Vagina (tissue), 2 donors: ENCODE measurements around the gene PTPRN2. TPM values are rescaled to one million over a fixed set of nuclear protein-coding genes. Genes with fewer than 3 reads are reported as not detected.

Source experiments
- DNase-seq, 2 donors: peaks; one replicate each; pipeline ENCODE4 v3.0.0-alpha.2; 2017; ENCODE audit errors: extremely low spot score in 2 of 2
- H3K27ac ChIP-seq: fragments of 200-600 bp; sonication (generic); one replicate; pipeline ENCODE4 v1.5.1; 2019
- H3K27me3 ChIP-seq: fragments of 200-600 bp; sonication (generic); one replicate; pipeline ENCODE4 v1.5.1; 2019
- H3K36me3 ChIP-seq, 2 donors: fragments of 200-600 bp; sonication (generic); one replicate each; pipeline ENCODE4 v1.5.1; 2017 to 2019
- H3K4me1 ChIP-seq: fragments of 200-600 bp; sonication (generic); one replicate; pipeline ENCODE4 v1.5.1; 2019
- H3K4me3 ChIP-seq, 2 donors: fragments of 200-600 bp; sonication (generic); 1 replicate in 1 of 2; 2 replicates in 1 of 2; pipeline ENCODE4 v1.5.1; 2016 to 2019
- H3K9me3 ChIP-seq: fragments of 200-600 bp; sonication (generic); one replicate; pipeline ENCODE4 v1.5.1; 2019
- CTCF ChIP-seq, 3 experiments: fragments of 450-650 bp in 2 of 3; fragments of 200-600 bp in 1 of 3; sonication (generic) in 1 of 3; IDR thresholded peaks; one replicate each; pipeline ENCODE4 v1.5.1; 2017 to 2019; ENCODE audit warnings: antibody characterized with exemption in 3 of 3, mild to moderate bottlenecking in 2 of 3, moderate library complexity in 2 of 3
- POLR2A ChIP-seq, 2 donors: fragments of 450-650 bp; IDR thresholded peaks; one replicate each; pipeline ENCODE4 v1.6.1; 2017; ENCODE audit warnings: antibody characterized with exemption in 2 of 2, mild to moderate bottlenecking in 2 of 2, moderate library complexity in 2 of 2
- POLR2AphosphoS5 ChIP-seq, 2 donors: sonication (generic); formaldehyde crosslinking; IDR thresholded peaks; one replicate each; pipeline ENCODE4 v1.9.0; 2017; ENCODE audit warnings: antibody characterized with exemption in 2 of 2, mild to moderate bottlenecking in 2 of 2, low read depth in 1 of 2; ENCODE audit not compliant: insufficient read depth in 1 of 2
- intact Hi-C: fragments of 100-400 bp; cut with DNase I; formaldehyde crosslinking; loops from one replicate; pipeline ENCODE4 v1.15.1; 2023
- total RNA-seq: library from RNA; depleted of rRNA; stranded (reverse); fragments of >200 nt; gene quantifications from one replicate; pipeline ENCODE4 v1.2.3, GENCODE V29; 2016

Gene PTPRN2
- total RNA-seq, 1 donor from 2014 or later = 7.4 TPM

GRCh38 chr7:157803906-157804305, 783.7 kb downstream of the PTPRN2 start:
- DNase-seq = no peak
- TF ChIP-seq POLR2AphosphoS5 (IDR thresholded peaks at IDR 0.05; ENCODE audit: insufficient read depth in 1 of 2, low read depth in 1 of 2) = no peak
- TF ChIP-seq CTCF (IDR thresholded peaks at IDR 0.05) = no peak
- TF ChIP-seq POLR2A (IDR thresholded peaks at IDR 0.05) = no peak
- Histone ChIP-seq H3K36me3 (no peaks in the 10 kb centered on the region), H3K4me1 (no peaks in the 10 kb centered on the region), H3K27ac (no peak overlapping the region), H3K27me3 (no peaks in the 10 kb centered on the region), H3K9me3 (no peaks in the 10 kb centered on the region), H3K4me3 (no peak overlapping the region)
- intact Hi-C loops = no loop called here

- Histone ChIP-seq H3K9me3 (no peaks in the 10 kb centered on the region), H3K27me3 (no peaks in the 10 kb centered on the region), H3K4me3 (no peak overlapping the region), H3K36me3 (no peaks in the 10 kb centered on the region), H3K4me1 (no peaks in the 10 kb centered on the region), H3K27ac (no peak overlapping the region)
- DNase-seq = no peak
- TF ChIP-seq POLR2AphosphoS5 (IDR thresholded peaks at IDR 0.05; ENCODE audit: insufficient read depth in 1 of 2, low read depth in 1 of 2) = no peak
- no peak for TF ChIP-seq POLR2A (IDR thresholded peaks at IDR 0.05)
- no peak for TF ChIP-seq CTCF (IDR thresholded peaks at IDR 0.05)
- intact Hi-C loops = no loop called here
These were observed 785.5 kb downstream of the PTPRN2 start for GRCh38 chr7:157801971-157802675.

DNA sequence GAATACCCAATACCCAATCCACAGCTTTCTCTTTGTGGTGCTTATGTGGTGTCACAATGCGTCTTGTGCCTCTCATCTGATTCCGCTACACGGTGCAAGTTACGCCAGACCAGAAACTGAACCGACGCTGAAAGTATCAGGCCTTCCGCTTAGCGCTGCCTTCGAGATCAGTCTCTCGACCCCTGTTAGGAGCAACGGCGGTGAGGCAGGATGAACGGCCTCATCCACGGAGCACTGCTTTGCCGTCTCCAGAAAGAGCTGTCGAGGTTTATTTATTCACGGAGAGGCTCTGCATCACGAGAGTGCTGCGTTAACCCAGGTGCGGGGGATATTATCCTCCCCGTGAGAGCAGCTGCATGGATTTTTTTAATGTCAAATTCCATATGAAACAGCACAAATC, 786.5 kb downstream of the PTPRN2 start:
- intact Hi-C loops = no loop called here
- TF ChIP-seq POLR2AphosphoS5 (IDR thresholded peaks at IDR 0.05; ENCODE audit: insufficient read depth in 1 of 2, low read depth in 1 of 2) (no peak), CTCF (IDR thresholded peaks at IDR 0.05) (no peak), POLR2A (IDR thresholded peaks at IDR 0.05) (no peak)

GRCh38 chr7:157800281-157800680, 787.3 kb downstream of the PTPRN2 start:
- Histone ChIP-seq H3K4me3 (no peak overlapping the region), H3K27me3 (no peaks in the 10 kb centered on the region), H3K27ac (no peak overlapping the region), H3K4me1 (no peaks in the 10 kb centered on the region), H3K9me3 (no peaks in the 10 kb centered on the region), H3K36me3 (no peaks in the 10 kb centered on the region)
- DNase-seq = no peak
- intact Hi-C loops = no loop called here
- no peak for TF ChIP-seq POLR2A (IDR thresholded peaks at IDR 0.05)
- no peak for TF ChIP-seq POLR2AphosphoS5 (IDR thresholded peaks at IDR 0.05; ENCODE audit: insufficient read depth in 1 of 2, low read depth in 1 of 2)
- no peak for TF ChIP-seq CTCF (IDR thresholded peaks at IDR 0.05)

More for the DNA sequence above, 786.5 kb downstream of the PTPRN2 start:
- H3K27me3 ChIP-seq = no peaks in the 10 kb centered on the region
- H3K36me3 ChIP-seq = no peaks in the 10 kb centered on the region
- DNase-seq = no peak
- H3K4me1 ChIP-seq = no peaks in the 10 kb centered on the region
- no peaks in the 10 kb centered on the region for H3K9me3 ChIP-seq
- H3K4me3 ChIP-seq = no peak overlapping the region
- no peak overlapping the region for H3K27ac ChIP-seq

- intact Hi-C loops = no loop called here
- Histone ChIP-seq H3K36me3 (no peaks in the 10 kb centered on the region), H3K9me3 (no peaks in the 10 kb centered on the region), H3K4me1 (no peaks in the 10 kb centered on the region), H3K27me3 (no peaks in the 10 kb centered on the region), H3K4me3 (no peak overlapping the region), H3K27ac (no peak overlapping the region)
- no peak for DNase-seq
- TF ChIP-seq CTCF (IDR thresholded peaks at IDR 0.05) (no peak), POLR2AphosphoS5 (IDR thresholded peaks at IDR 0.05; ENCODE audit: insufficient read depth in 1 of 2, low read depth in 1 of 2) (no peak), POLR2A (IDR thresholded peaks at IDR 0.05) (no peak)
These were observed 788.4 kb downstream of the PTPRN2 start for GRCh38 chr7:157799076-157799685.
